Colonic mucosa (tissue), 4 donors: ENCODE measurements around the gene ZNF296. TPM values are rescaled to one million over a fixed set of nuclear protein-coding genes. Genes with fewer than 3 reads are reported as not detected.

Source experiments
- DNase-seq: peaks from one replicate; pipeline ENCODE4 v3.0.0-alpha.2; 2020
- H3K27ac ChIP-seq: fragments of 200-600 bp; one replicate; pipeline ENCODE4 v1.8.0; 2021
- H3K27me3 ChIP-seq: fragments of 200-600 bp; one replicate; pipeline ENCODE4 v1.8.0; 2021
- H3K36me3 ChIP-seq: fragments of 200-600 bp; one replicate; pipeline ENCODE4 v1.8.0; 2021
- H3K4me1 ChIP-seq: fragments of 200-600 bp; one replicate; pipeline ENCODE4 v1.8.0; 2021; ENCODE audit warnings: mild to moderate bottlenecking
- H3K4me3 ChIP-seq: fragments of 200-600 bp; one replicate; pipeline ENCODE4 v1.8.0; 2021
- H3K9ac ChIP-seq, 2 donors: one replicate each; pipeline ENCODE4 v1.7.0; 2013; ENCODE audit warnings: control low read depth in 2 of 2, low read depth in 2 of 2, low read length in 2 of 2
- H3K9me3 ChIP-seq: fragments of 200-600 bp; one replicate; pipeline ENCODE4 v1.8.0; 2021
- CTCF ChIP-seq: fragments of 200-600 bp; IDR thresholded peaks from one replicate; pipeline ENCODE4 v1.8.0; 2022; ENCODE audit warnings: antibody characterized with exemption, mild to moderate bottlenecking
- intact Hi-C: fragments of 100-400 bp; cut with DNase I; formaldehyde crosslinking; loops from one replicate; pipeline ENCODE4 v1.14.1; 2022
- total RNA-seq, 2 donors: library from RNA; stranded (reverse); fragmentation: NEBNext Ultra II Directional in 1 of 2; extraction: Animal tissue kit (Norgen Biotek cat#: 25700) in 1 of 2; gene quantifications; one replicate each; pipeline ENCODE4 v1.2.1, GENCODE V29; 2021
- donor health status: healthy.
- donor health status: DM: no; HTN: no; CAD: no.
- donor health status: DM: no; HTN: no; CAD: no.

ZNF296 gene
- total RNA-seq, 2 donors from 2014 or later: 3.4 to 7.0 TPM

DNA sequence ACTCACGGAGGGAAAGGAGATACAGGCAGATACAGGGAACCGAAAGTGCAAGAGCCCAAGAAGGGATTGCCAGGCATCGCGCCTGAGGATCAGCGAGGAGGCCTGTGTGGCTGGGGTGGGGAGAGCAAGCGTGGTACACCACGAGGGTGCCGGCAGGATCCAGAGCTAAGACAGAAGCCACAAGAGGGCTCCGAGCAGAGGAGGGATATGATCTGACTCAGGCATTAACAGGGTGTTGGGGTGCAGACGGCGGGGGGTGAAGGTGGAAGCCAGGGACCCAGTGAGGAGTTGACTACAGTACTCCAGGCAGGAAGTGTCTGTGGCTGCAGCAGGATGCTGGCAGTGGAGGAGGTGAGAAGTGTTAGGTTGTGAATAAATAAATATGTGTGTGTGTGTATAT, 11.3 kb upstream of the ZNF296 start:
- no peak overlapping the region for H3K27ac ChIP-seq
- DNase-seq: no peak
- no peaks in the 10 kb centered on the region for H3K9me3 ChIP-seq
- no peaks in the 10 kb centered on the region for H3K4me1 ChIP-seq
- H3K9ac ChIP-seq: no peak overlapping the region
- no peak for TF ChIP-seq CTCF
- intact Hi-C loops: no loop called here
- no peak overlapping the region for H3K4me3 ChIP-seq
- no peaks in the 10 kb centered on the region for H3K36me3 ChIP-seq
- no peaks in the 10 kb centered on the region for H3K27me3 ChIP-seq

DNA sequence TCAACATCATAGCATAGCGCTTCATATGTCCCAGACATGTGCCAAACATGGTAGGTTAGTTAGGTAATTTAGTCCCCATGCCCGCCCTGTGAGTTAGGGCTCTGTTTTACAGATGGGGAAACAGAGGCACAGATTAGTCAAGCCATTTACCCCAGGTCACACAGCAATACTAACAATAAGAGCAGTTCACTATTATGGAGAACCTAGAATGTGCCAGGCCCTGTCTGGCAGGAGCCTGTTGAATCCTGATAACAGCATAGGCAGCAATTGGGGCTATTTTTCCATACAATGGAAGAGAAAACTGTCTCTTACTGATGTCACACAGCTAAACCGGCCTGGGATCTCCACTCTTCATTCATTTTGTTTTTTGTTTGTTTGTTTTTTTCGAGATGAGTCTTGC, 10.2 kb upstream of the ZNF296 start:
- intact Hi-C loops: no loop called here
- DNase-seq: no peak
- Histone ChIP-seq H3K36me3 (no peaks in the 10 kb centered on the region), H3K4me1 (no peaks in the 10 kb centered on the region), H3K27ac (no peak overlapping the region), H3K4me3 (no peak overlapping the region), H3K9me3 (no peaks in the 10 kb centered on the region), H3K9ac (no peak overlapping the region), H3K27me3 (no peaks in the 10 kb centered on the region)
- no peak for TF ChIP-seq CTCF

GRCh38 chr19:45082170-45082569, 5.9 kb upstream of the ZNF296 start:
- intact Hi-C loops: no loop called here
- DNase-seq: no peak
- Histone ChIP-seq H3K27ac (no peak overlapping the region), H3K27me3 (no peaks in the 10 kb centered on the region), H3K4me3 (no peak overlapping the region), H3K9ac (no peak overlapping the region), H3K9me3 (no peaks in the 10 kb centered on the region), H3K36me3 (no peaks in the 10 kb centered on the region), H3K4me1 (peaks cover 13% of the 10 kb centered on the region)
- TF ChIP-seq CTCF: no peak

DNA sequence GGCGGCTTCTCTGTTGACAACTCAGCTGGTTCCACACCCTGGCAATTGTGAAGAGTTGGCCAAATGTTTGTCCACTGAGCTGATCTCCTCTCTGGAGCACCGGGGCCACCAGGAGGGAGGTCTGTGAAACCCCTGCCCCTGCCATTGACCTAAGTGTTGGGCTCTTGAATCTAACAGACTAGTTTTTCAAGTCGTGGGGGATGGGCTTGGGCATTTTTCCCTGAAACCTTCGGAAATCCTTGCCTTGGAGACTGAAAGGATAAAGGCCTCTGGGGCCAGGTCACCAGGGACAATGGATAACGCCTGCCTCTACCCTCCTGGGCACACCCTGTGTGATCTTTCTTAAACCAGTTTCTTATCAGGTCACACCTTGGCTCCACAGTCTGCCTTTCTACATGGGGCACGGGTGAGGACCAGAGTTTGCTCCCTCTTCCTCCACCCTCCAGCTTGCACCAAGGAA, 3.7 kb upstream of the ZNF296 start:
- Histone ChIP-seq H3K27ac (peak overlapping the region; percentile 68), H3K9ac (peak overlapping the region; percentile 75 to 99), H3K4me1 (peaks cover 21% of the 10 kb centered on the region), H3K9me3 (no peaks in the 10 kb centered on the region), H3K4me3 (peak overlapping the region; percentile 78), H3K27me3 (no peaks in the 10 kb centered on the region), H3K36me3 (no peaks in the 10 kb centered on the region)
- intact Hi-C loops: no loop called here
- TF ChIP-seq CTCF: no peak
- DNase-seq: peak; percentile 70

GRCh38 chr19:45079063-45079910, 3.0 kb upstream of the ZNF296 start, which contains the start of gene GEMIN7:
Gene GEMIN7 (plus strand): TSS chr19:45079260. CDS start chr19:45090115, 10,855 bp downstream.
- DNase-seq: peak; percentile 72
- Histone ChIP-seq H3K27me3 (no peaks in the 10 kb centered on the region), H3K4me3 (peak within 1 kb of the TSS; percentile 78), H3K9me3 (no peaks in the 10 kb centered on the region), H3K9ac (peak within 1 kb of the TSS; percentile 75 to 99), H3K27ac (peak within 1 kb of the TSS; percentile 68), H3K4me1 (peaks cover 21% of the 10 kb centered on the region), H3K36me3 (no peaks in the 10 kb centered on the region)
- no peak for TF ChIP-seq CTCF
- intact Hi-C loops: no loop called here
